NB4 (cell line): ENCODE measurements around the gene ARHGAP30.

Experiments
- CTCF ChIP-seq: IDR thresholded peaks from one replicate; pipeline ENCODE4 v1.5.1; 2012; ENCODE audit warnings: low read depth, low read length
- POLR2A ChIP-seq: IDR thresholded peaks from 2 replicates; pipeline ENCODE4 v1.6.1; 2011; ENCODE audit warnings: mild to moderate bottlenecking; ENCODE audit not compliant: insufficient read length; ENCODE audit errors: extremely low read depth

- TF ChIP-seq POLR2A (no peak), CTCF (no peak)
Observed at GRCh38 chr1:161061419-161061818, 8.3 kb downstream of the ARHGAP30 start.
